ENCODE measurements around the gene GLIS1. TPM values are rescaled to one million over a fixed set of nuclear protein-coding genes. Genes with fewer than 3 reads are reported as not detected.
A peak's percentile ranks its signal among the peaks of the same experiment; 100 is the strongest.

Gene GLIS1
- total RNA-seq, 1 donor from 2014 or later = not detected

GRCh38 chr1:53544728-53545515 lies 194.0 kb downstream of the GLIS1 start:
- DNase-seq (ENCODE audit: low spot score) = no peak
- no peaks in the 10 kb centered on the region for H3K4me1 Mint-ChIP-seq (ENCODE audit: unreplicated experiment)
- TF ChIP-seq CTCF (IDR thresholded peaks at IDR 0.05; ENCODE audit: unreplicated experiment) = no peak
- no peaks in the 10 kb centered on the region for H3K36me3 Mint-ChIP-seq (ENCODE audit: low read depth, unreplicated experiment)
- peaks cover 8% of the 10 kb centered on the region for H3K27me3 Mint-ChIP-seq (ENCODE audit: unreplicated experiment)
- no peak overlapping the region for H3K4me3 Mint-ChIP-seq (ENCODE audit: unreplicated experiment)
- H3K9me3 Mint-ChIP-seq (ENCODE audit: unreplicated experiment) = no peaks in the 10 kb centered on the region
- H3K27ac Mint-ChIP-seq (ENCODE audit: unreplicated experiment) = no peak overlapping the region

- Mint-ChIP-seq H3K27ac (ENCODE audit: unreplicated experiment) (no peak overlapping the region), H3K4me3 (ENCODE audit: unreplicated experiment) (no peak overlapping the region), H3K36me3 (ENCODE audit: low read depth, unreplicated experiment) (no peaks in the 10 kb centered on the region), H3K9me3 (ENCODE audit: unreplicated experiment) (no peaks in the 10 kb centered on the region), H3K27me3 (ENCODE audit: unreplicated experiment) (peaks cover 8% of the 10 kb centered on the region), H3K4me1 (ENCODE audit: unreplicated experiment) (no peaks in the 10 kb centered on the region)
- no peak for DNase-seq (ENCODE audit: low spot score)
- no peak for TF ChIP-seq CTCF (IDR thresholded peaks at IDR 0.05; ENCODE audit: unreplicated experiment)
Observed at GRCh38 chr1:53543778-53544695, 194.9 kb downstream of the GLIS1 start.

- peaks cover 7% of the 10 kb centered on the region for H3K27me3 Mint-ChIP-seq (ENCODE audit: unreplicated experiment)
- no peak for DNase-seq (ENCODE audit: low spot score)
- H3K9me3 Mint-ChIP-seq (ENCODE audit: unreplicated experiment) = no peaks in the 10 kb centered on the region
- no peak overlapping the region for H3K4me3 Mint-ChIP-seq (ENCODE audit: unreplicated experiment)
- H3K4me1 Mint-ChIP-seq (ENCODE audit: unreplicated experiment) = no peaks in the 10 kb centered on the region
- no peaks in the 10 kb centered on the region for H3K36me3 Mint-ChIP-seq (ENCODE audit: low read depth, unreplicated experiment)
- peak overlapping the region; percentile 64 for H3K27ac Mint-ChIP-seq (ENCODE audit: unreplicated experiment)
- no peak for TF ChIP-seq CTCF (IDR thresholded peaks at IDR 0.05; ENCODE audit: unreplicated experiment)
Observed at GRCh38 chr1:53543130-53543777, 195.7 kb downstream of the GLIS1 start.

- TF ChIP-seq CTCF (IDR thresholded peaks at IDR 0.05; ENCODE audit: unreplicated experiment) = no peak
- H3K27ac Mint-ChIP-seq (ENCODE audit: unreplicated experiment) = no peak overlapping the region
- H3K27me3 Mint-ChIP-seq (ENCODE audit: unreplicated experiment) = peaks cover 7% of the 10 kb centered on the region
- H3K4me1 Mint-ChIP-seq (ENCODE audit: unreplicated experiment) = no peaks in the 10 kb centered on the region
- no peaks in the 10 kb centered on the region for H3K36me3 Mint-ChIP-seq (ENCODE audit: low read depth, unreplicated experiment)
- no peak for DNase-seq (ENCODE audit: low spot score)
- H3K9me3 Mint-ChIP-seq (ENCODE audit: unreplicated experiment) = no peaks in the 10 kb centered on the region
- H3K4me3 Mint-ChIP-seq (ENCODE audit: unreplicated experiment) = no peak overlapping the region
Observed at GRCh38 chr1:53542551-53542950, 196.4 kb downstream of the GLIS1 start.
